GM21360 (cell line): Measurements from ENCODE around the gene USHBP1.

ENCODE experiments used
- ATAC-seq: cut with Tn5 transposase; IDR thresholded peaks from one replicate; pipeline ENCODE4 v1.9.1; 2021; ENCODE audit warnings: mild to moderate bottlenecking, moderate library complexity; ENCODE audit not compliant: unreplicated experiment

Gene USHBP1

DNA sequence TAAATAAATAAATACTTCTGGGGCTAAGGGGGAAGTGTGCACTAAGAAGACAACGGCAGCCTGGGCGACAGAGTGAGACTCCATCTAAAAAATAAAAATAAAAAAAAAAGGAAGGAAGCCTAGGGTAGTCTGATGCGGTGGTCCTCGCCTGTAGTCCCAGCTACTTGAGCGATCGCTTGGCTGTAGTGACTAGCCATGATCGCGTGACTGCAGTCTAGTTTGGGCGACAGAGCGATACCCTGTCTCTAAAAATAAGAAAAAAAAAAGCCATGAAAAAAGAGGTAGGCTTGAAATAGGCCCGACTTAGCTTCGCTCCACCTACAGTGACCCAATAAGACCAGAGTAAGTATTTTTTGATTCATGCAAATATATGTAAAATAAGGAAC lies 2.0 kb upstream of the USHBP1 start:
- no peak for ATAC-seq

DNA sequence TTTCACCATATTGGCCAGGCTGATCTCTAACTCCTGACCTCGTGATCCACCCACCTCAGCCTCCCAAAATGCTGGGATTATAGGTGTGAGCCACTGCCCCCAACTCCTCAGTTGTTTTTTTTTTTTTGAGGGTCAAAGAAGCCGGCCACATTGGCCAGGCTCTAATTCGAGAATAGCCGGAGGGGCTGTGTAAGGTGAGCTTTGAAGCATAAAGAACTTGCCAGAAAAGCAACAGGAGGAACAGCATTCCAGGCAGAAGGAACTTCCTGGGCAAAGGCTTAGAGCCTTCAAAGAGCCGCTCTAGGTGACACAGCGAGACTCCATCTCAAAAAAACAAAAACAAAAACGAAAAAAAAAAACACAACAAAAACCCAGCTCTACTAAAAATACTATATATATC lies 1.5 kb upstream of the USHBP1 start:
- ATAC-seq = no peak

DNA sequence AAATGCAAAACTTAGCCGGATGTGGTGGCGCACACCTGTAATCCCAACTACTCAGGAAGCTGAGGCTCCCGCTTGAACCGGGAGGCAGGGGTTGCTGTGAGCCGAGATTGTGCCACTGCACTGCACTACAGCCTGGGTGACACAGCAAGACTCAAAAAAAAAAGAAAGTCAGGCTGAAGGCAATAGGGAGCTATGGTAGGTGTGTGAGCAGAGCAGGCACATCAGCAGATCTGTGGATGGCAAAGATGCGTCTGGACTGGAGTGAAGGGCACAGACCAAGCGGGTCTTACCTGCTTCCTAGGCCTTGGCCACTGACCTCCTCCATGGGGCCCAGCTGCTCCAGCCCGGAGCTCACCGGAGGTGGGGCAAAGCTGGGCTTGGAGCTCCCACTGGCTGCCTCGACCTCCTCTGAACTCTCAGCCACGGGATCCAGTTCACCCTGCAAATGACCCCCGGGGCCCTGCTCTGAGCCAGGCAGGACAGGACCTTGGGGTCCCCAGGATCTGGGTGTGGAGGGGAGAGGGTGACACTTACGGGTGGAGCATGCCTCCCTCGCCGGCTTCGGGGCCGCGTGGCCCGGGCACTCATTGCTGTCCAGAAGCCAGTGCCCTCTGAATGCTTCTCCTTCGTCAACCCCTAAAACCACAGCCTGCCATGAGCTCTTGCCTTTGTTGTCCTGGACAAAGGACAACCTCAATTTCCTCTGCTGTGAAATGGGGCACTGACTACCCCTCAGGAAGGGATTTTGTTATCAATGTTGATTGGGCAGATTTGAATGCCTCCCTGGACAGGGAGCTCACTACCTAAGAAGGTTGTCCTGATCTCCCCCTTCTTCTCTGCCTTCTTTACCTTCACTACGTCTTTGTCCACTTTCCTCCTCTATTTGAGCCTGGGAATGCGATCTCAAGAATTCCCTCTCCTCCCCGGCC lies 569 bp downstream of the USHBP1 start:
- ATAC-seq = no peak

DNA sequence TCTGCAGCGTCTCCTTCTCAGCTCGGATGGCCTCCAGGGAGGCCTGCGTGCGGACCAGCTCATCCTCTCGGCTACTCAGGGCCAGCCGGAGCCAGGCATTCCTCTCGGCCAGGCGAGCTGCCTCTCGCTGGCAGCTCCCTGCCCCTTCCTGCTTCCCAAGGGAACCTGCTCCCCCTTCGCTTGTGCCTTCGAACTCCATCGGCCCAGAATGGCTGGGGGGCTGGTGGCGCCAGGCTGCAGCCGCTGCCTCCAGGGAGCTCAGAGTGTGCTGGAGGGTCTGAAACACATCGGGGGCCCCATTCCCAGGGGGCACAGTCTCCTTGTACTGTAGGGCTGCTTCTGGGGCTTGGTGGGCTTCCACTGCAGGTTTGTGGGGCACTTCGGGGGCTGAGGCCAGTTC lies 2.0 kb downstream of the USHBP1 start:
- no peak for ATAC-seq

DNA sequence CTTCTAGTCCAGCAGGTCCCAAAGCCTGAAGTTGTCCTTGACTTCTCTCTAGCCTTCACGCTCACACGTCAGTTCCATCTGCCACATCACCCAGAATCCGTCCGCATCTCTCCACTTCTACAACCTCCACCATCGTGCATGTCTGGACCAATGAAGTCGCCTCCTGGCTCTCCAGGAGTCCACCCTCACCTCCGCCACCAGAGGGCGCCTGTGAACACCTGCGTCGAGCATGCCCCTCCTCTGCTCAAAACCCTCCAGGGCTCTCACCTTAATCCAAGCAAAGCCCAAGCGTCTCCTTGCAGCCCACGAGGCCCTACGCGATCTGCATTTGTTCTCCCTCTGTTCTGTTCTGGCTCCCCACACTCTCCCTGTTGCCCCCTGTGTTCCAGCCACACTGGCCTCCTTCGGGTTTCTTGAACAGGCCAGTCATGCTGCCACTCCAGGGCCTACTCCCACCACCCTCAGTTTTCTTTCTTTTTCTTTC lies 3.7 kb downstream of the USHBP1 start:
- peak; percentile 77 for ATAC-seq

DNA sequence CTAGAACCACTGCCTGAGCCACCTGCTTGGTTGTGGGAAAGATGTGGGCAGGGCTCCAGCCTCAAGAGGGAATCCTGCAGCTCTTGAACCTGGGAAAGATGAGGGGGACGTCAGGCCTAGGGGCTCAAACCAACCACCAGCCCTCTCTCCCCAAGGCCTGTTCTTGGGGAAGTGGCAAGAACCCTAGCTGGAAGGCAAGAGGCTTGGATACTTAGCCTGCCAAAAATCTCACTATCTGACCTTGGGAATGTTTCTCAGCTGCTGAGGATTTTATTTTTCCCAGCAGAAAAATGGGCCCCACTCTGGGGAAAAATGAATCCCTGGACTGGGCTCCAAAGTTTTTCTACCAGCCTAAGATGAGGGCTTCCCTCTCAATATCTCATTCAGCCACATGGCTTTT lies 4.6 kb downstream of the USHBP1 start:
- no peak for ATAC-seq

DNA sequence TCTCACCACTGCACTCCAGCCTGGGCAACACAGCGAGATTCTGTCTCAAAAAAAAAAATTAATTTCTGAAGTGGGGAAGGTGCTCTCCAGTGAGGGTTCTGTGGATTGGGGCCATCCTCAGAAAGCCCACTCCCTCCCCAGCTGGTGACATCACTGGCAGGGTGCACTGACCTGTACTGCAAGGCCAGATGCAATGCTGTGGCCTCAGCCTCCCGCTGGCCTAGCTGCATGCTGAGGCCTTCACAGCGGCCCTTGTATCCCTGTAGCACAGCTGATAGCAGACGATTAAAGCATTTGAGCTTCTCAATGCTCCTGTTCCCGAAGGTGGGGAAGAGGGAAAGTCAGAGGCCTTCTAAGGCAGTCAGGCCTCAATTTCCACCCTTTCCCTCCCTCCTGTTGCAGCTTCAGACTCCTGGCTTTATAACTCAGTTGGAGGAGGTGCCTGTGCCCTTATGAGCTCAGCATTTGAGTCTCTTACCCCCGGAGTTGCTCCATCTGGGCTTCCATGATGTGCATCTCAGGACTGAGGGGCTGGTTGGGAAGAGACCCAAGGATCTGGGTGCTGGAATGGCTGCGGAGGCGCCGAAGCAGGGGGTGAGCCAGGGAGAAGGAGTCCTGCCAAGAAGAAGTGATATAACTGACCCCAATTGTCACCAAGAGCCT lies 5.3 kb downstream of the USHBP1 start:
- ATAC-seq = no peak

DNA sequence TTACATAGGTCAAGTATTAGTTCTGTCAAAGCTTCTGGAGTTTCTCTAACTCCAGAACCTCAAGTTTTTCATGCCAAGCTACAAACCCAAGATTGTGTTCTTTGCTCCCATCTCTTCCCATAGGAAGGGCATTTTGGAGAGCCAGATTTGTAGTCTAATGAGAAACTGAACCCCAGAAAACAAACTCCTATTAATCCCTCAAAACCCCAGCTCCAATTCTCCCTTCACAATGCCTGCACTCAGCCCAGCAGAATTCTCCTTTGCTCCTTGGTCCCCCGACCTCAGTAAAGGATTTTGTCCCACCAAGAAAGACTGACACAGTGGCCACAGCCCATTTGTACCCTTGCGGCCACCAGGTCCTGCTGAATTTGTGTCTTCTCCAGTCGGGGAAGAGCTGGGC lies 8.4 kb downstream of the USHBP1 start:
- ATAC-seq = no peak

DNA sequence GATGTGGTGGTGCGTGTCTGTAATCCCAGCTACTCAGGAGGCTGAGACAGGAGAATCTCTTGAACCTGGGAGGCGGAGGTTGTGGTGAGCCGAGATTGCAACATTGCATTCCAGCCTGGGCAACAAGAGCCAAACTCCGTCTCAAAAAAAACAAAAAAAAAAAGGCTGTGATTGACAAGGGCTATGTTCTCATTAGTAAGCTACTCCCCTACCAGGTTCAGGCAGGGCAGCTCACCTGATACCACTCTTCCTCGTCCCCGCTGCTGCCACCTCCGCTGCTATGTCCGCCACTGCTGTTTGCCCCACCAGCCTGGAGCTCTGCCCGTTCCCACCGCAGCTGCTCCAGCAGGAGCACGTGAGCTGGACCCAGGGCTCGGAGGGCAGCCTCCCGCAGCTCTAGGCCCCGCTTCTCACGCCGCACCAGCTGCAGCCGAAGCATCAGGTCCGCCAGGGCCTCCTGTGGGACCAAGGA lies 9.4 kb downstream of the USHBP1 start:
- ATAC-seq = no peak

DNA sequence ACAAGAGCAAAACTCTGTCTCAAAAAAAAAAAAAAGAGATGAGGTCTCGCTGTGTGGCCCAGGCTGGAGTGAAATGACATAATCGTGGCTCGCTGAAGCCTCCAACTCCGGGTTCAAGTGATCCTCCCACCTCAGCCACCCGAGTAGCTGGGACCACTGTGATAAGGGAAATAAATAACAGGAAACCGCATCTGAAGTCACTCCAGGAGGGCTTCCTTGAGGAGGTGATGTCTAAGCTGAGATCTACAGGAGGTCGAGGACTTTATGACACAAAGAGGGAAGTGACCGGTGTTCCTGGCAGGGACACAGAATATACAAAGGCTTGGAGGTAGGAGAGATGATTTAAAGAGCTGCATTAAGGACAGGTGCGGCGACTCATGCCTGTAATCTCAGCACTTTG lies 9.9 kb downstream of the USHBP1 start:
- ATAC-seq = no peak

DNA sequence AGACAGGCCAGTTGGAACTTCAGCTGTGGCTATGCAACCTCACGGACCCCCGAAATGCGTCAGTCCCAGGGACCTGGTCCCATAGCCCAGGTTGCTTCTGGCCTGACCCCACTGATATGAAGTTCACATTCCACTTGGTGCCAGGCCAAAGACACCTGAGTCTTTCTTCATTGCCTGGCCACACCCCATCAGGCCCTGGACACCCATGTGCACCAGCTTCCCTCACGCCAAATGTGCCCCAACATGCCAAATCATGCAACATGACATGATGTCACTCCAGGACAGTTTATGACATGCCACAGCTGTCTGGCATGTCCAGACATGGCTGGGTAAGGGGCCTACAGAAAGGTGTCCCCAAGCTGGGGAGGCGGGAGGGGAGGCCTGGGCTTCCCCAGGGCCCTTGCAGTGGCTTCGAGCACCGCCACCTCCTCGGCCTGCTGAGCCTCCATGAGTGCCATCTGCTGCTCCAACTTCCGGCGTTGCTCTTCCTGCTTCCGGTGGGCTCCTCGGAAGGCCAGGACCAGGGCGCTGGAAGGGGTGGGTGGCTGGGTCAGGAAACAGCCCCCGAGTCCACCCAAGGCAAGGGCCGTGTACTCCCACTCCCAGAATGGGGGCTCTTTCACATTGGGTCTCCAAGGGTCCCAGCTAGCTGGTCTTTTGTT lies 14.5 kb downstream of the USHBP1 start:
- no peak for ATAC-seq

DNA sequence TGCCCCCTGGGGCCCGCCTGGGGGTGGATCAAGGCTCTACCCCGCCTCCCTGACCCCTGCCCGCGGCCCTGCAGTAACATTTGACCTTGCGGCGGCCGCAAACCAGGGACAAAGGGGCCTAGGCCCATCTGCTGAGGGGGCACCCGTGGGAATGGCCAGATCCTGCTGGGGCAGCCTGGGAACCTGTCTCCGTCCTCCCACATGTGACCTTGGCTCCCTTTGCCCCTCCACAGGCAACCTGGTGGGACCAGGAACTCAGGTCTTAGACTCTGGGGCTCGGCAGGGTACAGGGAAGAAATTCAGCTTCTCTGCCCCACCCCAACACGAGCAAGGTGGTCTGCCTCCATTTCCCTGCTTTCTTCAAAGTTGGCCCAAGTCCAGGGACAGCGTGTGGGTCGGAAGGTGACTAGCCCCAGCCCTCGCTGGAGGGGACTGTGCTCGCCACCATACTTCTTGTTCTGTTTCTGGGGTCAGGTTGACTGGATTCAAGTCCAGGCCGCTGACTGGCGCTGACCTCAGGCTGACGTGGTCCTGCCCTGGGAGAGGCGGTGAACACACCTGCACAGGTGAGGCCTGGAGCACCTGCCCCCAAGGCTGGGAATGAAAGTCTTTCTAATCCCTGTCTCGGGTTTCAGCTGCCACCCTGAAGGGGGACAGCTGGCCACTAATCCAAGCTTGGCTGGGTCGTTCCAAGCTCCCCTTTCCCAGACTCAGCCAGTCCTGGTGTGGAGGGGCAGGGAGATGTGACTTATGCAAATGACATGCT lies 16.4 kb downstream of the USHBP1 start:
- no peak for ATAC-seq

DNA sequence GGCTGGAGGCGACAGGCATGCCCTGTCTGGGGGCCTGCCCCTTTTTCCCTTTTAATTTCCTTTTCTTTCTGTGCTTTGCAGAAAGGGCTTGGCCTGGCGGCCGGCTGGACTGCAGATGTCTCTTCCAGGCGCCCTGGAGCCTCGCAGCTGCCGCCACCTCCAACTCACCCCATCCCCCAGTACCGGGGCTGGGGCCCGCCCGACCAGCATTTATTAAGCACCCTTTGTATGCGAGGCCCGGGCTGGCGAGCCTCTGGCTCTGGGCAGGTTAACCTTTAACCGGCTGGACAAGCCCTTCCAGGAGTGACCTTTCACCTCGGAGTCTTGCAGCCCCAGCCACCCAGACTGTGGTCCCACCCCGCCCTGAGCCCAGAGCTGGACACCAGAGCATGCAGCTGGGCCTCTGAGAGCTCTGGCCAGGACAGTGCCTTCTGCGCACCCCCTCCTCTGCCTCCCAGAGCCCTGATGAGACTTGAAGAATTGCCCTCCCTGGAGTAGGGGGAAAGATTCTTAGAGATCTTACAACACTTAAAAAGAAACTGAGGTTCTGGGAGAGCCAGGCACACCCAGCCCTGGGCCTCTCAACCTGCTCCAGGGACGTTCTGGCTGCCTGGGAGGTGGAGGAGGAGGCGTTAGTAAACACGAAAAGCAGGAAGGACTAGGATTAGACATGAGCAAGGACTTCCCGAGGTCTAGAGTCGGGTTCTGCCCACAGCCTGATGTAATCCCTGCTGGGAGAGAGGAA lies 17.7 kb downstream of the USHBP1 start:
- no peak for ATAC-seq

DNA sequence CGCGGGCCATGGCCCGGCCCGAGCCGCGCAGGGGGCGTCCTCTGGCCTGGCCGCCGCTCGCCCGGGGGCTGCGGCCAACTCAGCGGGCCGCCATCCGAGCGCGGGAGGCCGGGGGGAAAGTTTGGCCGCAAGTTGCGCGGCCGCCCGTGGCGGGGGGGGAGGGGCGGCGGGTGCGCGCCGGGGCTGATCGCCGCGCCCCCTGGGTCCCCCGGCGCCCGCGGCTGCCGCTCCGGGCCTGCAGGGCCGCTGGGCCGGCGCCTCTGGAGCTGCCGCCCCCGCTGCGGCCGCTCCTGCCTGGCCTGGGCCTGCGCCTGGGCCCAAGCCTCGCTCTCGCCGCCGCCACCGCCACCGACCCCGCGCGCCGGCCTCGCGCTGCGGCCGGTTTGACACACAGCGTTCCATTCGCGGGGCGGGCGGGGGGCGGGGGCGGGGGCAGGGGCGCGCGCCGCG lies 19.0 kb downstream of the USHBP1 start, which contains the start of gene NR2F6:
Gene NR2F6 (minus strand): TSS at position 385 of the 450 bp plus-strand sequence. CDS start 699 bp downstream, outside the sequence.
- peak; percentile 18 for ATAC-seq

DNA sequence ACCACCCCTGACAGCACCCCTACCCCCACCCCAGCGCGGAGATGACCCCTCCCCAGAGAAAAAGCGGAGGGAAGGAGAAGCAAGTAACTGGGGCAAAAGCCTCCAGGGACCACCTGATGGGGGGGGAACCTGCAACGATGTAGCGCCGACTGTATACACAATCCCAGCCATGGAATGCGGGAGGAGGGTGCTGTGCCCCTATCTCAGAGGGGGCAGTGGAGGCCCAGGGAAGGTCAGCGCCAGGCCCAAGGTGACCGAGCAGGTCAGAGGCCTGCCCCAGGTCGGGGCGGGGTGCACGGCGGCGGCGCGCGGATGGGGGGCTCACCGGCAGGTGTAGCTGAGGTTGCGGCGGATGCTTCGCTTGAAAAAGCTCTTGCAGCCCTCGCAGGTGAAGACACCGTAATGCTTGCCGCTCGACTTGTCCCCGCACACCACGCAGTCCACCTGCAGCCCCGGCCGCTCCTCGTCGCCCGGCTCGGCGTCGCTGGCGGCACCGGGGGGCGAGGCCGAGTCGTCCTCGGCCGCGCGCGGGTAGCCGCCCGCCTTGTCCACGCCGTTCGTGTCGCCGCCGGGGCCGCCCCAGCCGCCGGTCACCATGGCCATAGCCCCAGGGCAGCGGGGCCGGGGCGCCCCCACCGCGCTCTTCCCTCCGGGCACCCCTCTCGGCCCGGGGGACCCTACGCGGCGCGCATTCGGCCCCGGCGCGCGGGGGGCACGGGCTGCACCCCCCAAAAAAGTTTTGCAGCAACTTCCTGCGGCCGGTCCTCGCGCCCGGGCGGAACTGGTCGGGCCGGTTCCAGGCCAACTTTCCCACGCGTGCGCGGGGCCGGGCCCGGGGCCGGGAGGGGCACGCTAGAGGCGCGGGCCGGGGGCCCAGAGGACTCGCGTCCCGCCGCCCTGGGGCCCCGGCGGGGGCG lies 19.7 kb downstream of the USHBP1 start:
- ATAC-seq = peak; percentile 13

DNA sequence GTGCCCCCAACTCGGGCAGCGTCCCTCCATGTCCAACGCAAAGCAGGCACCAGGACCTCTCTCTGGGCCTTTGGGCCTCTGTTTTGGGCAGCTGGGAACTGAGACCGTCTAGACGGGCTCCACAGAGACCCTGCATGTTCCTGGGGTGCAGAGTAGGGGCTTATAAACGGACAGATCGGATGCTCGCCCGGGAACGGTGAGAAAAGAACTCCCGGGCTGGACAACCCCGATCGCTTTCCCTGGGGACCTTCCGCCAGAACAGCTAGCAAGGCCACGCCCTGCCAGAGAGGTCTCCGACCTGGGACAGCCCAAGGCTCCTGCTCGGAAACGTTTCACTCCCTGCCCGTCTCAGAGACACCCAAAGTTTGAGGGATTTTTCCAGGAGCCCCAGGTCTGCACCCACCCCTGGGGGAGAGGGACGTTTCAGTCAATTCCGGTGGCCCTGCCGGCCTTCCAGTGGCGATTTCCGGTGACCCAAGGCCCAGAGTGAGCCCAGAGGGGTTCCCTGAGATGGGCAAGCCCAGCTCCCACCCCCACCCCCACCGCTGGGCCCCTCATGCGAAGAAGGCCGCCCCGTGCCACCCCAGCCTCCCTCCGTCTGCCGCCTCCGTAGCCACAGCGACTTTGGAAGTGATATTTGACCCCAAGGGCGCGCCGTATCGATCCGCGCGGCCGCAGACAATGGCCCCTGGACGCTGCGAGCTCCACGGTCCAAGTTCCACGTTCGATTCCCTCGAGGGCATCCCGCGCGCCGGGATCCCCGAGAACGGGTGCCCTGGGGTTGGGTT lies 20.5 kb downstream of the USHBP1 start:
- no peak for ATAC-seq

DNA sequence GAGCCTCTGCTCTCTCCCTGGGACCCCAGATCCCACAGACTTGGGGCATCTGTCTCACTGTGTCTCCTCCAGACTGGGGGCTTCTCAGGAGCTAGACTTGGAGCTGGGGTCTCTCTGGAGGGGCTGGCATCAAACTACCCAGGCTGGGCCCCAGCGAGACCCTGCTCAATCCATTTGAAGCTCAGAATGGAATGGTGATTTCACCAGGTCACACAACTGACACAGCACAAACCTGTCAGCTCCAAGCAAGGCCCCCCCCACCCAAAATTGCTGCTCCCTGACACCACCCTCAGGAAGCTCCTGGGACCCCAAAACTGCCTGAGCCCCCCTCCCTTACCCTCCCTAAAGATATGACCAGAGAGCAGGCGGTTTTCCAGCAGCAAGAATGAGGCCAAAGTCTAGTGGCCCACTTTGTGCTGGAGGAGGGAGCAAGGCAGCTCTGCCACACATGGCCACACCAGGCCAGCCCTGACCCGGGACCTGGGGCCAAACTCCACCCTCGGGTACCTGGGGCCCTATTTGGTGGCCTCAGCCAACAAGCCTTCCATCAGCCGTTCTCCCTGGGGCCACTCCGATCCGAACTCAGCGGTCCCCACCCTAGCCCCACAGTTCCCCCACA lies 21.2 kb downstream of the USHBP1 start:
- no peak for ATAC-seq
